Measurements from ENCODE around the gene PKN1.
"Not testable (repeated sequence)": the region's sequence is repeated elsewhere in the genome, so short reads cannot be mapped to it uniquely, and the experiment has no call there.

Gene PKN1

GRCh38 chr19:14442891-14443631, 10.0 kb downstream of the PKN1 start:
- Histone ChIP-seq H3K4me1 (ENCODE audit: control insufficient read depth in 5 of 5, insufficient read depth in 5 of 5, low read length in 5 of 5) (peaks cover 3 to 31% (median 24%) of the 10 kb centered on the region in 5 donors), H3K9me3 (ENCODE audit: control insufficient read depth in 5 of 5, low read length in 5 of 5) (no peaks in the 10 kb centered on the region), H3K27me3 (ENCODE audit: control insufficient read depth in 5 of 5, insufficient read depth in 4 of 5, low read length in 5 of 5) (no peaks in the 10 kb centered on the region), H3K27ac (ENCODE audit: low read depth, low read length) (no peak overlapping the region), H3K4me3 (ENCODE audit: low read depth in 1 of 5, low read length in 5 of 5) (no peak overlapping the region), H3K36me3 (ENCODE audit: control insufficient read depth in 5 of 5, insufficient read depth in 5 of 5, low read length in 5 of 5) (peaks cover 0 to 64% (median 53%) of the 10 kb centered on the region in 5 donors), H3K9ac (ENCODE audit: low read length in 5 of 5) (no peak overlapping the region)

DNA sequence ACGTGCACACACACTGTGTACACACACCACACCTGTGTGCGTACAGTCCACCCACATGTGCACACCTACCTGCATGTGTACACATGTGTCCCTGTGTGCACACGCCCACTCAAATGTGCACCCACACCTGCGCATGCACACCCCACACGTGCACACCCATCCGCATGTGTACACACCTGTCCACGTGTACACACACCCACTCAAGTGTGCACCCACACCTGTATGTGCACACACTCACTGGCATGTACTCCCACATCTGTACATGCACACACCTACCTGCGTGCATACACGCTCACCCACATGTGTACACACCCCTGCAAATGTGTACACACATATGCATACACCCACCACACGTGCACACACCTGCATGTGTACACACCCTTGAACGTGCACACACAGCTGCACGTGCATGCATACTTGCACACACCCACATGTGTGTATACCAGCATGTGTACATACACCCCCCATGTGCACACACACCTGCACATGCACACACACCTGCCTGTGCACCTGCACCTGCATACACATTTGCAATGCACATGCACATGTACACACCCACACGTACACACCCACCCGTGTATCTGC, 10.6 kb downstream of the PKN1 start:
- H3K36me3 ChIP-seq (ENCODE audit: control insufficient read depth in 5 of 5, insufficient read depth in 5 of 5, low read length in 5 of 5): peaks cover 0 to 71% (median 60%) of the 10 kb centered on the region in 5 donors
- H3K9me3 ChIP-seq (ENCODE audit: control insufficient read depth in 5 of 5, low read length in 5 of 5): no peaks in the 10 kb centered on the region
- H3K9ac ChIP-seq (ENCODE audit: low read length in 5 of 5): no peak overlapping the region
- H3K27ac ChIP-seq (ENCODE audit: low read depth, low read length): no peak overlapping the region
- no peak overlapping the region for H3K4me3 ChIP-seq (ENCODE audit: low read depth in 1 of 5, low read length in 5 of 5)
- H3K4me1 ChIP-seq (ENCODE audit: control insufficient read depth in 5 of 5, insufficient read depth in 5 of 5, low read length in 5 of 5): peaks cover 3 to 28% (median 24%) of the 10 kb centered on the region in 5 donors
- H3K27me3 ChIP-seq (ENCODE audit: control insufficient read depth in 5 of 5, insufficient read depth in 4 of 5, low read length in 5 of 5): no peaks in the 10 kb centered on the region

- Histone ChIP-seq H3K9ac (ENCODE audit: low read length in 5 of 5) (no peak overlapping the region), H3K36me3 (ENCODE audit: control insufficient read depth in 5 of 5, insufficient read depth in 5 of 5, low read length in 5 of 5) (peaks cover 0 to 93% (median 81%) of the 10 kb centered on the region in 5 donors), H3K27me3 (ENCODE audit: control insufficient read depth in 5 of 5, insufficient read depth in 4 of 5, low read length in 5 of 5) (no peaks in the 10 kb centered on the region), H3K9me3 (ENCODE audit: control insufficient read depth in 5 of 5, low read length in 5 of 5) (no peaks in the 10 kb centered on the region), H3K27ac (ENCODE audit: low read depth, low read length) (no peak overlapping the region), H3K4me1 (ENCODE audit: control insufficient read depth in 5 of 5, insufficient read depth in 5 of 5, low read length in 5 of 5) (peaks cover 0 to 2% (median 0%) of the 10 kb centered on the region in 5 donors), H3K4me3 (ENCODE audit: low read depth in 1 of 5, low read length in 5 of 5) (no peak overlapping the region)
Measured at GRCh38 chr19:14446336-14447036, 13.4 kb downstream of the PKN1 start.

GRCh38 chr19:14449321-14449720, 16.2 kb downstream of the PKN1 start:
- Histone ChIP-seq H3K27me3 (ENCODE audit: control insufficient read depth in 5 of 5, insufficient read depth in 4 of 5, low read length in 5 of 5) (no peaks in the 10 kb centered on the region), H3K36me3 (ENCODE audit: control insufficient read depth in 5 of 5, insufficient read depth in 5 of 5, low read length in 5 of 5) (peaks cover 0 to 84% (median 69%) of the 10 kb centered on the region in 5 donors), H3K27ac (ENCODE audit: low read depth, low read length) (no peak overlapping the region), H3K4me1 (ENCODE audit: control insufficient read depth in 5 of 5, insufficient read depth in 5 of 5, low read length in 5 of 5) (no peaks in the 10 kb centered on the region), H3K4me3 (ENCODE audit: low read depth in 1 of 5, low read length in 5 of 5) (no peak overlapping the region), H3K9me3 (ENCODE audit: control insufficient read depth in 5 of 5, low read length in 5 of 5) (no peaks in the 10 kb centered on the region), H3K9ac (ENCODE audit: low read length in 5 of 5) (no peak overlapping the region)

DNA sequence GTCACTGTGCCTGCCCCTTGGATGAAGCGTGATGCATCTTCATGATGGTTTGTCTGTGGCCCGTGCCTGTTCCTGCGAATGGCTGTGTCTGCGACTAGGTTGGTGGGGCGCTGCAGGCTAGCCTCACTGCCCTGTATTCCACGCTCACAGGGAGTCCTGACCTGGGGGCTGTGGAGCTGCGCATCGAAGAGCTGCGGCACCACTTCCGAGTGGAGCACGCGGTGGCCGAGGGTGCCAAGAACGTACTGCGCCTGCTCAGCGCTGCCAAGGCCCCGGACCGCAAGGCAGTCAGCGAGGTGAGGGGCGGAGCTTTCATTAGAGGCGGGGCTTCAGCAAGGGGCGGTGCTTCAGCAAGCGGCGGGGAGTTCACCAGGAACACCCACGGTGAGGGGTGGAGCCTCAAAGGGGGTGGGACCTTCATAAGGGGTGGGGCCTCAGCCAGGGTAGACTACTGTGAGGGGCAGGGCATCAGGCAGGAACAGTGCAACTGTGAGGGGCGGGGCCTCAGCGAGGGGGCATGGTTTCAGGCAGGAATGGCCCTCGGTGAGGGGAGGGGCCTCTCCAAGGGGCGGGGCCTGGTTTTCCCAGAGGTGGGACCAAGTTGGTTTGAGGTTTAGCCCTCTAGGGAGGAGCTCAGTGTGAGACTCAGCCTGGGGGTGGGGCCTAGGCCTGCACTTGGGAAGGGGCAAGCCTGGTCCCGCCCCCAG, 17.2 kb downstream of the PKN1 start:
- H3K27ac ChIP-seq (ENCODE audit: low read depth, low read length): no peak overlapping the region
- H3K9me3 ChIP-seq (ENCODE audit: control insufficient read depth in 5 of 5, low read length in 5 of 5): no peaks in the 10 kb centered on the region
- no peaks in the 10 kb centered on the region for H3K4me1 ChIP-seq (ENCODE audit: control insufficient read depth in 5 of 5, insufficient read depth in 5 of 5, low read length in 5 of 5)
- H3K36me3 ChIP-seq (ENCODE audit: control insufficient read depth in 5 of 5, insufficient read depth in 5 of 5, low read length in 5 of 5): peaks cover 3 to 86% (median 68%) of the 10 kb centered on the region in 5 donors
- H3K4me3 ChIP-seq (ENCODE audit: low read depth in 1 of 5, low read length in 5 of 5): no peak overlapping the region
- H3K9ac ChIP-seq (ENCODE audit: low read length in 5 of 5): no peak overlapping the region
- H3K27me3 ChIP-seq (ENCODE audit: control insufficient read depth in 5 of 5, insufficient read depth in 4 of 5, low read length in 5 of 5): no peaks in the 10 kb centered on the region

- Histone ChIP-seq H3K27ac (ENCODE audit: low read depth, low read length) (no peak overlapping the region), H3K36me3 (ENCODE audit: control insufficient read depth in 5 of 5, insufficient read depth in 5 of 5, low read length in 5 of 5) (peaks cover 3 to 87% (median 66%) of the 10 kb centered on the region in 5 donors)
Measured at GRCh38 chr19:14450876-14451275, 17.8 kb downstream of the PKN1 start.

DNA sequence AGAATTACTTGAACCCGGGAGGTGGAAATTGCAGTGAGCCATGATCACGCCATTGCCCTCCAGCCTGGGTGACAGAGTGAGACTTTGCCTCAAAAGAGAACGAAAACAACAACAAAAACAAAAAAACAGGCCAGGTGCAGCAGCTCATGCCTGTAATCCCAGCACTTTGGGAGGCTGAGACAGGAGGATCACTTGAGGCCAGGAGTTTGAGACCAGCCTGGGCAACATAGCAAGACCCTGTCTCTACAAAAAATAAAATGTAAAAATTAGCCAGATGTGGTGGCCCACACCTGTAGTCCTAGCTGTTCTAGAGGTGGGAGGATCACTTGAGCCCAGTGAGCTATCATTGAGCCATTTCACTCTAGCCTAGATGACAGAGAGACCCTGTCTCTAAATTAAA, 19.2 kb downstream of the PKN1 start:
- not testable (repeated sequence) for H3K9me3 ChIP-seq (ENCODE audit: control insufficient read depth in 5 of 5, low read length in 5 of 5); H3K9ac ChIP-seq (ENCODE audit: low read length in 5 of 5); H3K4me1 ChIP-seq (ENCODE audit: control insufficient read depth in 5 of 5, insufficient read depth in 5 of 5, low read length in 5 of 5); H3K27me3 ChIP-seq (ENCODE audit: control insufficient read depth in 5 of 5, insufficient read depth in 4 of 5, low read length in 5 of 5); H3K27ac ChIP-seq (ENCODE audit: low read depth, low read length); H3K4me3 ChIP-seq (ENCODE audit: low read depth in 1 of 5, low read length in 5 of 5)
- H3K36me3 ChIP-seq (ENCODE audit: control insufficient read depth in 5 of 5, insufficient read depth in 5 of 5, low read length in 5 of 5): peaks cover 3 to 81% (median 52%) of the 10 kb centered on the region in 5 donors

More at GRCh38 chr19:14450876-14451275, 17.8 kb downstream of the PKN1 start:
- Histone ChIP-seq H3K27me3 (ENCODE audit: control insufficient read depth in 5 of 5, insufficient read depth in 4 of 5, low read length in 5 of 5) (no peaks in the 10 kb centered on the region), H3K9ac (ENCODE audit: low read length in 5 of 5) (no peak overlapping the region), H3K9me3 (ENCODE audit: control insufficient read depth in 5 of 5, low read length in 5 of 5) (no peaks in the 10 kb centered on the region), H3K4me1 (ENCODE audit: control insufficient read depth in 5 of 5, insufficient read depth in 5 of 5, low read length in 5 of 5) (no peaks in the 10 kb centered on the region), H3K4me3 (ENCODE audit: low read depth in 1 of 5, low read length in 5 of 5) (no peak overlapping the region)

- Histone ChIP-seq H3K36me3 (ENCODE audit: control insufficient read depth in 5 of 5, insufficient read depth in 5 of 5, low read length in 5 of 5) (peaks cover 7 to 80% (median 53%) of the 10 kb centered on the region in 5 donors), H3K27ac (ENCODE audit: low read depth, low read length) (no peak overlapping the region), H3K9me3 (ENCODE audit: control insufficient read depth in 5 of 5, low read length in 5 of 5) (no peaks in the 10 kb centered on the region), H3K9ac (ENCODE audit: low read length in 5 of 5) (no peak overlapping the region), H3K4me1 (ENCODE audit: control insufficient read depth in 5 of 5, insufficient read depth in 5 of 5, low read length in 5 of 5) (no peaks in the 10 kb centered on the region), H3K4me3 (ENCODE audit: low read depth in 1 of 5, low read length in 5 of 5) (no peak overlapping the region), H3K27me3 (ENCODE audit: control insufficient read depth in 5 of 5, insufficient read depth in 4 of 5, low read length in 5 of 5) (no peaks in the 10 kb centered on the region)
Measured at GRCh38 chr19:14459703-14460102, 26.6 kb downstream of the PKN1 start.

GRCh38 chr19:14460935-14461334, 27.8 kb downstream of the PKN1 start:
- H3K36me3 ChIP-seq (ENCODE audit: control insufficient read depth in 5 of 5, insufficient read depth in 5 of 5, low read length in 5 of 5): peaks cover 7 to 81% (median 54%) of the 10 kb centered on the region in 5 donors
- H3K27ac ChIP-seq (ENCODE audit: low read depth, low read length): no peak overlapping the region
- no peaks in the 10 kb centered on the region for H3K4me1 ChIP-seq (ENCODE audit: control insufficient read depth in 5 of 5, insufficient read depth in 5 of 5, low read length in 5 of 5)
- H3K27me3 ChIP-seq (ENCODE audit: control insufficient read depth in 5 of 5, insufficient read depth in 4 of 5, low read length in 5 of 5): no peaks in the 10 kb centered on the region
- no peaks in the 10 kb centered on the region for H3K9me3 ChIP-seq (ENCODE audit: control insufficient read depth in 5 of 5, low read length in 5 of 5)
- H3K9ac ChIP-seq (ENCODE audit: low read length in 5 of 5): no peak overlapping the region
- H3K4me3 ChIP-seq (ENCODE audit: low read depth in 1 of 5, low read length in 5 of 5): no peak overlapping the region

Data from subcutaneous abdominal adipose tissue (tissue), 5 donors.